ENCODE data around the gene HYAL3.

HYAL3 gene

DNA sequence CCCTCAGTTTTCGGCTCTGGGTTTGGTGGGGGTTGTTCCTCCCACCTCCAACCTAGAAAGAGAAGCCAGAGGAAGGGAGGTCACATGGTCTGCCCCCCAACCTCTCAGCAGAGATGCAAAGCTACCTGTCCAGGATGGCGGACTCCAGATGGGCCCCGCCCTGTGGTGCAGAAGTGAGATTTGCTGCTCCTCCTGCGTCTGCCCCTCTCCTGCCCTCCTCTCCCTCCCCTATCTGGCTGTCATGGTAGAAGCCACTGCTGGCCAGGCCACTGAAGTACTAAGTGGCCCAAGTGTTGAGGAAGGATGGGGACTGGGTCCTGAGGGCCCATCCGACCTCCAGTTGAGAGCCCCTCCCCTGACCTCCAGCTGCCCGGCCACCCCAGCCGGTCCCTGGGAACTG, 32.4 kb downstream of the HYAL3 start:
- H3K9me2 ChIP-seq (replicated peaks; ENCODE audit: insufficient read depth, low read length), result no peaks in the 10 kb centered on the region
- no peaks in the 10 kb centered on the region for H3K27me3 ChIP-seq (ENCODE audit: low read length)
- no peak overlapping the region for H3K4me3 ChIP-seq (ENCODE audit: insufficient read depth, low read length, poor library complexity, severe bottlenecking)
- H3K36me3 ChIP-seq (ENCODE audit: low read length), result no peaks in the 10 kb centered on the region
- no peaks in the 10 kb centered on the region for H3F3A ChIP-seq (ENCODE audit: insufficient read depth)
- no peak for TF ChIP-seq EZH2phosphoT487 (conservative IDR thresholded peaks at IDR 0.05; ENCODE audit: low read length)
- TF ChIP-seq, protein P1, sequence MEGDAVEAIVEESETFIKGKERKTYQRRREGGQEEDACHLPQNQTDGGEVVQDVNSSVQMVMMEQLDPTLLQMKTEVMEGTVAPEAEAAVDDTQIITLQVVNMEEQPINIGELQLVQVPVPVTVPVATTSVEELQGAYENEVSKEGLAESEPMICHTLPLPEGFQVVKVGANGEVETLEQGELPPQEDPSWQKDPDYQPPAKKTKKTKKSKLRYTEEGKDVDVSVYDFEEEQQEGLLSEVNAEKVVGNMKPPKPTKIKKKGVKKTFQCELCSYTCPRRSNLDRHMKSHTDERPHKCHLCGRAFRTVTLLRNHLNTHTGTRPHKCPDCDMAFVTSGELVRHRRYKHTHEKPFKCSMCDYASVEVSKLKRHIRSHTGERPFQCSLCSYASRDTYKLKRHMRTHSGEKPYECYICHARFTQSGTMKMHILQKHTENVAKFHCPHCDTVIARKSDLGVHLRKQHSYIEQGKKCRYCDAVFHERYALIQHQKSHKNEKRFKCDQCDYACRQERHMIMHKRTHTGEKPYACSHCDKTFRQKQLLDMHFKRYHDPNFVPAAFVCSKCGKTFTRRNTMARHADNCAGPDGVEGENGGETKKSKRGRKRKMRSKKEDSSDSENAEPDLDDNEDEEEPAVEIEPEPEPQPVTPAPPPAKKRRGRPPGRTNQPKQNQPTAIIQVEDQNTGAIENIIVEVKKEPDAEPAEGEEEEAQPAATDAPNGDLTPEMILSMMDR (IDR thresholded peaks at IDR 0.05; ENCODE audit: insufficient read depth, low read length, poor library complexity, severe bottlenecking), result no peak
- no peaks in the 10 kb centered on the region for H4K20me1 ChIP-seq (ENCODE audit: low read depth, low read length)
- no peak overlapping the region for H2AFZ ChIP-seq (ENCODE audit: low read depth, low read length, severe bottlenecking)
- H3K9me3 ChIP-seq (ENCODE audit: insufficient read depth, low read length), result no peaks in the 10 kb centered on the region
- no peak overlapping the region for H3K9ac ChIP-seq (ENCODE audit: low read length)
- H3K79me2 ChIP-seq (ENCODE audit: insufficient read depth, low read length), result no peaks in the 10 kb centered on the region
- no peak overlapping the region for H3K4me2 ChIP-seq (ENCODE audit: low read depth, low read length, poor library complexity, severe bottlenecking)
- H3K27ac ChIP-seq (ENCODE audit: low read depth, low read length), result no peak overlapping the region

DNA sequence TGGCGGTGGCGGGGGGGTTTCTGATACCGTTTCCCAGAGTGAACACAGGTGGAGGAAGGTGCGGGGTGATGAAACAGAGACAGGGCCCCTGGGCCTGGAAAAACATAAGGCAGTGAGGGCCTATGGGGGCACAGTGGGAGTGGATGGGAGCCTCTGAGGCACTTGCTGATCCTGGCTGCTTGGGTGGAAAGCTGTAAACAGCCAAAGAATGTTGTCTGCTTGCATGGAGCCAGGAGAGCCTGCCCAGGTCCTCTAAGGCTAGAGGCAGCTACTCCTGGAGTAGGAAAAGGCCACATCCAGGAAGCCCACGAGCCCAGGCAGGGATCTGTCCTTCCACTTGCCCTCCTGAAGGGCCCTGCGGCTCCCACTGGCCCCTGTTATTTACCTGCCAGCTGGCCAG, 33.2 kb downstream of the HYAL3 start:
- Histone ChIP-seq H3K4me3 (ENCODE audit: insufficient read depth, low read length, poor library complexity, severe bottlenecking) (no peak overlapping the region), H3K27me3 (ENCODE audit: low read length) (no peaks in the 10 kb centered on the region), H2AFZ (ENCODE audit: low read depth, low read length, severe bottlenecking) (no peak overlapping the region), H3K9me3 (ENCODE audit: insufficient read depth, low read length) (no peaks in the 10 kb centered on the region), H3K36me3 (ENCODE audit: low read length) (no peaks in the 10 kb centered on the region), H3K27ac (ENCODE audit: low read depth, low read length) (no peak overlapping the region), H4K20me1 (ENCODE audit: low read depth, low read length) (no peaks in the 10 kb centered on the region), H3K9ac (ENCODE audit: low read length) (no peak overlapping the region), H3K4me2 (ENCODE audit: low read depth, low read length, poor library complexity, severe bottlenecking) (no peak overlapping the region), H3F3A (ENCODE audit: insufficient read depth) (no peaks in the 10 kb centered on the region), H3K9me2 (replicated peaks; ENCODE audit: insufficient read depth, low read length) (no peaks in the 10 kb centered on the region), H3K79me2 (ENCODE audit: insufficient read depth, low read length) (no peaks in the 10 kb centered on the region)
- TF ChIP-seq, protein P1 (IDR thresholded peaks at IDR 0.05; ENCODE audit: insufficient read depth, low read length, poor library complexity, severe bottlenecking), result no peak

DNA sequence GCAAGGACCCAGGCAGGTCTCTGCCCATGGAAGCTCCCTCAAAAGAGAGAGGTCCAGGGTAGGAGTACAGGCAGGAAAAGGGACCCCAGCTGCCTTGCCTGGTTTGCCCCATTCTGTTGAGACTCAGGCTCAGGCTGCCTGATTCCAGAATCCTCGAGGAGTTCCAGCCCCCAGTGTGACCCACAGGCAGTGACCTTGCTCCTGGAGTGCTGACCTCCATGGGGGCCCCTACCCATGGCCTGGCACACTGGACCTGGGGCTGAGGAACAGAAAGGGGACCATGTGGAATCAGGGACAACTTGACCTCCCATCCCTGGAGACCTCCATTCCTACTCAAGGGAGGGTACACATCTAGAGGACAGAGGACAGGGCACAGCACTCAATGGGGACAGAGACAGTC, 33.6 kb downstream of the HYAL3 start:
- TF ChIP-seq, protein P1 (IDR thresholded peaks at IDR 0.05; ENCODE audit: insufficient read depth, low read length, poor library complexity, severe bottlenecking), result no peak
- no peak for TF ChIP-seq EZH2phosphoT487 (conservative IDR thresholded peaks at IDR 0.05; ENCODE audit: low read length)
- H3F3A ChIP-seq (ENCODE audit: insufficient read depth), result no peaks in the 10 kb centered on the region
- no peak overlapping the region for H3K4me3 ChIP-seq (ENCODE audit: insufficient read depth, low read length, poor library complexity, severe bottlenecking)
- H3K27ac ChIP-seq (ENCODE audit: low read depth, low read length), result no peak overlapping the region
- H3K36me3 ChIP-seq (ENCODE audit: low read length), result no peaks in the 10 kb centered on the region
- no peaks in the 10 kb centered on the region for H4K20me1 ChIP-seq (ENCODE audit: low read depth, low read length)
- no peak overlapping the region for H2AFZ ChIP-seq (ENCODE audit: low read depth, low read length, severe bottlenecking)
- H3K79me2 ChIP-seq (ENCODE audit: insufficient read depth, low read length), result no peaks in the 10 kb centered on the region
- H3K9me2 ChIP-seq (replicated peaks; ENCODE audit: insufficient read depth, low read length), result no peaks in the 10 kb centered on the region
- H3K27me3 ChIP-seq (ENCODE audit: low read length), result no peaks in the 10 kb centered on the region
- H3K4me2 ChIP-seq (ENCODE audit: low read depth, low read length, poor library complexity, severe bottlenecking), result no peak overlapping the region
- no peaks in the 10 kb centered on the region for H3K9me3 ChIP-seq (ENCODE audit: insufficient read depth, low read length)
- no peak overlapping the region for H3K9ac ChIP-seq (ENCODE audit: low read length)
